Keratinocyte (primary cell): Measurements from ENCODE around the gene CALML6. TPM values are rescaled to one million over a fixed set of nuclear protein-coding genes. Genes with fewer than 3 reads are reported as not detected.

ENCODE experiments used
- DNase-seq: peaks from one replicate; pipeline ENCODE4 v3.0.0-alpha.2; 2011; ENCODE audit warnings: low read depth, missing footprints, low spot score
- FAIRE-seq: peaks from 2 replicates; lab custom pipeline; 2011; peaks lifted over from hg19 to GRCh38; lab: Jason Lieb, UNC
- H2AFZ ChIP-seq: 2 replicates; pipeline ENCODE4 v1.6.0; 2012; ENCODE audit warnings: low read length, control low read depth, inconsistent platforms; ENCODE audit not compliant: control insufficient read depth
- H3K27ac ChIP-seq: 2 replicates; pipeline ENCODE4 v1.5.1; 2011; ENCODE audit warnings: low read length; ENCODE audit not compliant: control insufficient read depth, insufficient read depth
- H3K27me3 ChIP-seq: 3 replicates; pipeline ENCODE4 v1.6.0; 2011; ENCODE audit warnings: low read length; ENCODE audit not compliant: control insufficient read depth, insufficient read depth; ENCODE audit errors: extremely low read depth
- H3K36me3 ChIP-seq, 2 experiments: 2 replicates in 1 of 2; 3 replicates in 1 of 2; pipeline ENCODE4 v1.5.1; 2011; ENCODE audit warnings: low read length in 2 of 2, mild to moderate bottlenecking in 1 of 2; ENCODE audit not compliant: control insufficient read depth in 2 of 2, insufficient read depth in 2 of 2; ENCODE audit errors: extremely low read depth in 1 of 2
- H3K4me1 ChIP-seq: 3 replicates; pipeline ENCODE4 v1.5.1; 2011; ENCODE audit warnings: low read length; ENCODE audit not compliant: control insufficient read depth, insufficient read depth; ENCODE audit errors: extremely low read depth
- H3K4me2 ChIP-seq: 3 replicates; pipeline ENCODE4 v1.6.0; 2011; ENCODE audit warnings: low read depth, low read length; ENCODE audit not compliant: control insufficient read depth, insufficient read depth; ENCODE audit errors: extremely low read depth
- H3K4me3 ChIP-seq, 3 experiments: fragments of 200-600 bp in 1 of 3; sonication (generic) in 1 of 3; 2 replicates in 2 of 3; 3 replicates in 1 of 3; pipeline ENCODE4 v1.5.1; 2011 to 2016; ENCODE audit warnings: low read length in 3 of 3, mild to moderate bottlenecking in 3 of 3, control low read depth in 2 of 3, inconsistent platforms in 1 of 3, low read depth in 1 of 3, mixed read lengths in 1 of 3, mixed run types in 1 of 3, moderate library complexity in 1 of 3; ENCODE audit not compliant: control insufficient read depth in 2 of 3, insufficient read depth in 2 of 3; ENCODE audit errors: extremely low read depth in 1 of 3
- H3K79me2 ChIP-seq: 2 replicates; pipeline ENCODE4 v1.6.0; 2012; ENCODE audit warnings: low read length; ENCODE audit not compliant: control insufficient read depth, insufficient read depth
- H3K9ac ChIP-seq: 3 replicates; pipeline ENCODE4 v1.6.0; 2011; ENCODE audit warnings: low read length; ENCODE audit not compliant: control insufficient read depth, insufficient read depth; ENCODE audit errors: extremely low read depth
- H3K9me1 ChIP-seq: 3 replicates; pipeline ENCODE4 v1.6.0; 2011; ENCODE audit warnings: low read length; ENCODE audit not compliant: control insufficient read depth, insufficient read depth; ENCODE audit errors: extremely low read depth
- H3K9me3 ChIP-seq: 2 replicates; pipeline ENCODE4 v1.5.1; 2012; ENCODE audit warnings: low read depth, low read length; ENCODE audit not compliant: control insufficient read depth
- H4K20me1 ChIP-seq: 3 replicates; pipeline ENCODE4 v1.6.0; 2011; ENCODE audit warnings: low read length; ENCODE audit not compliant: control insufficient read depth, insufficient read depth; ENCODE audit errors: extremely low read depth
- CTCF ChIP-seq, 3 experiments: IDR thresholded peaks in 1 of 3; conservative IDR thresholded peaks in 1 of 3; optimal IDR thresholded peaks in 1 of 3; 2 replicates in 2 of 3; 3 replicates in 1 of 3; pipeline versions ENCODE3 to v1.5.1; 2011; ENCODE audit warnings: low read length in 3 of 3, mild to moderate bottlenecking in 3 of 3, moderate library complexity in 2 of 3, control low read depth in 1 of 3, inconsistent platforms in 1 of 3; ENCODE audit not compliant: insufficient read depth in 2 of 3; ENCODE audit errors: extremely low read depth in 1 of 3
- EZH2 ChIP-seq: IDR thresholded peaks from one replicate; pipeline ENCODE4 v1.6.1; 2012; ENCODE audit warnings: inconsistent platforms, mild to moderate bottlenecking, low read length, moderate library complexity
- dilution Hi-C: fragments of 300-500 bp; cut with MboI; formaldehyde crosslinking; loops from one replicate; pipeline ENCODE4 v1.7.0; 2020; ENCODE audit warnings: low sequenced_read_pairs; ENCODE audit not compliant: extremely low pct_ligation_motif_present
- polyA plus RNA-seq, 5 experiments: library from polyadenylated mRNA; depleted of rRNA in 3 of 5; stranded (reverse) in 3 of 5; stranded (forward) in 1 of 5; unstranded in 1 of 5; fragments of >200 nt; gene quantifications; 1 replicate in 1 of 5; 2 replicates in 3 of 5; 3 replicates in 1 of 5; pipeline versions ENCODE4 v1.2.1 to v1.2.3, GENCODE V29; 2011 to 2012; ENCODE audit warnings: missing spikeins in 2 of 5, low read depth in 1 of 5, low replicate concordance in 1 of 5

Gene CALML6
- polyA plus RNA-seq, 1 donor (not counting 4 experiments of a cell fraction or from before 2014, with no cell fraction given) = 0.08 TPM

DNA sequence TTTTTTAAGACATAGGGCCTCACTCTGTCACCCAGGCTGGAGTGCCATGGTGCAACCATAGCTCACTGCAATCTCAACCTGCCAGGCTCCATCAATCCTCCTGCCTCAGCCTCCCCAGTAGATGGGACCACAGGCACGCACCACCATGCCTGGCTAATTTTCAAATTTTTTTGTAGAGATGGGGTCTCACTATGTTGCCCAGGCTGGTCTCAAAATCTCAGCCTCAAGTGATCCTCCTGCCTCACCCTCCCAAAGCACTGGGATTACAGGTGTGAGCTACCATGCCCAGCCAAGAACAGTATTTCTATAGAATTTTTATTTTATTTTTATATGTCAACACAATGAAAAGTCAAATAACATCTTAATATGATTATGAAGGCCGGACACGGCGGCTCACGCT is 35.1 kb upstream of the CALML6 start:
- H3K36me3 ChIP-seq = peaks cover 11 to 24% of the 10 kb centered on the region in 2 experiments
- peaks cover 76% of the 10 kb centered on the region for H4K20me1 ChIP-seq
- no peak for FAIRE-seq

GRCh38 chr1:1880617-1881312 is 34.3 kb upstream of the CALML6 start:
- Histone ChIP-seq H3K27me3 (no peaks in the 10 kb centered on the region), H3K79me2 (peaks cover 96% of the 10 kb centered on the region), H3K4me3 (no peak overlapping the region), H4K20me1 (peaks cover 74% of the 10 kb centered on the region), H2AFZ (no peak overlapping the region), H3K9me3 (no peaks in the 10 kb centered on the region), H3K9me1 (no peaks in the 10 kb centered on the region), H3K27ac (no peak overlapping the region), H3K9ac (no peak overlapping the region), H3K4me2 (no peak overlapping the region), H3K4me1 (no peaks in the 10 kb centered on the region), H3K36me3 (peaks cover 8 to 17% of the 10 kb centered on the region in 2 experiments)
- TF ChIP-seq CTCF (optimal IDR thresholded peaks at IDR 0.05 in 1 of 3, IDR thresholded peaks at IDR 0.05 in 1 of 3, conservative IDR thresholded peaks at IDR 0.05 in 1 of 3; ENCODE audit: extremely low read depth in 1 of 3, insufficient read depth in 2 of 3, low read length in 3 of 3) (no peak), EZH2 (no peak)
- DNase-seq = no peak
- no peak for FAIRE-seq
- dilution Hi-C loops = no loop called here

More for the DNA sequence above, 35.1 kb upstream of the CALML6 start:
- TF ChIP-seq CTCF (optimal IDR thresholded peaks at IDR 0.05 in 1 of 3, IDR thresholded peaks at IDR 0.05 in 1 of 3, conservative IDR thresholded peaks at IDR 0.05 in 1 of 3; ENCODE audit: extremely low read depth in 1 of 3, insufficient read depth in 2 of 3, low read length in 3 of 3) (no peak), EZH2 (no peak)
- Histone ChIP-seq H2AFZ (no peak overlapping the region), H3K9me1 (no peaks in the 10 kb centered on the region), H3K4me1 (no peaks in the 10 kb centered on the region), H3K79me2 (peaks cover 96% of the 10 kb centered on the region), H3K9me3 (no peaks in the 10 kb centered on the region), H3K9ac (no peak overlapping the region), H3K4me3 (no peak overlapping the region), H3K27ac (no peak overlapping the region), H3K4me2 (no peak overlapping the region), H3K27me3 (no peaks in the 10 kb centered on the region)
- dilution Hi-C loops = no loop called here
- no peak for DNase-seq
